B cell (primary cell): ENCODE results near the gene ISG15. TPM values are rescaled to one million over a fixed set of nuclear protein-coding genes. Genes with fewer than 3 reads are reported as not detected.

ENCODE experiments used
- ATAC-seq: fragments of 200-7000 bp; cut with Tn5 transposase; one replicate; pipeline ENCODE4 v1.10.0; 2021; ENCODE audit warnings: low read depth, mild to moderate bottlenecking, moderate number of reproducible peaks, moderate library complexity
- CTCF ChIA-PET: fragments of 350-600 bp; sonication (Branson Sonifier 250); formaldehyde crosslinking; loops from one replicate; lab custom pipeline; 2021; ENCODE audit warnings: antibody characterized with exemption, inconsistent platforms; lab: Charles Lee
- POLR2A ChIA-PET: fragments of 350-600 bp; sonication (Branson Sonifier 250); formaldehyde crosslinking; loops from one replicate; lab custom pipeline; 2021; ENCODE audit warnings: antibody characterized with exemption; lab: Charles Lee
- DNase-seq: peaks from one replicate; pipeline ENCODE4 v3.0.0; 2013
- H2AFZ ChIP-seq: 2 replicates; pipeline ENCODE4 v1.6.1; 2012; ENCODE audit warnings: mild to moderate bottlenecking, low read depth, low read length; ENCODE audit not compliant: insufficient read depth, poor library complexity, severe bottlenecking
- H3K27ac ChIP-seq, 2 donors: 1 replicate in 1 of 2; 2 replicates in 1 of 2; pipeline ENCODE4 v1.5.1; 2012 to 2013; ENCODE audit warnings: low read length in 2 of 2, mild to moderate bottlenecking in 2 of 2, moderate library complexity in 1 of 2
- H3K27me3 ChIP-seq, 4 experiments: fragments of 200-600 bp in 1 of 4; sonication (generic) in 1 of 4; replicated peaks in 1 of 4; 1 replicate in 2 of 4; 2 replicates in 2 of 4; pipeline versions ENCODE4 v1.6.1 to v1.7.0; 2013 to 2016; ENCODE audit warnings: low read length in 3 of 4, mild to moderate bottlenecking in 2 of 4, mixed read lengths in 1 of 4, moderate library complexity in 1 of 4; ENCODE audit not compliant: insufficient read depth in 4 of 4, control insufficient read depth in 3 of 4; ENCODE audit errors: control extremely low read depth in 1 of 4
- H3K36me3 ChIP-seq, 2 experiments: replicated peaks in 1 of 2; 1 replicate in 1 of 2; 2 replicates in 1 of 2; pipeline versions ENCODE4 v1.6.1 to v1.7.1; 2013; ENCODE audit warnings: low read length in 1 of 2; ENCODE audit not compliant: insufficient read depth in 2 of 2, control insufficient read depth in 1 of 2; ENCODE audit errors: control extremely low read depth in 1 of 2, extremely low read depth in 1 of 2
- H3K4me1 ChIP-seq, 2 donors: fragments of 200-600 bp in 1 of 2; sonication (generic) in 1 of 2; 1 replicate in 1 of 2; 2 replicates in 1 of 2; pipeline versions ENCODE4 v1.5.1 to v1.6.1; 2013 to 2017; ENCODE audit warnings: low read length in 2 of 2; ENCODE audit not compliant: control insufficient read depth in 2 of 2, insufficient read depth in 2 of 2
- H3K4me2 ChIP-seq: replicated peaks from 2 replicates; pipeline ENCODE3; 2012; ENCODE audit warnings: mild to moderate bottlenecking, low read depth, low read length; ENCODE audit not compliant: poor library complexity, severe bottlenecking
- H3K4me3 ChIP-seq, 5 experiments: fragments of 200-600 bp in 1 of 5; sonication (generic) in 1 of 5; 1 replicate in 3 of 5; 2 replicates in 2 of 5; pipeline versions ENCODE4 v1.5.1 to v1.7.0; 2011 to 2016; ENCODE audit warnings: low read length in 4 of 5, mild to moderate bottlenecking in 4 of 5, low read depth in 2 of 5, control low read depth in 1 of 5, moderate library complexity in 1 of 5; ENCODE audit not compliant: insufficient read depth in 1 of 5; ENCODE audit errors: control extremely low read depth in 1 of 5, extremely low read depth in 1 of 5
- H3K79me2 ChIP-seq: fragments of 200-600 bp; sonication (generic); one replicate; pipeline ENCODE4 v1.6.0; 2016; ENCODE audit warnings: low read length; ENCODE audit not compliant: control insufficient read depth, insufficient read depth
- H3K9ac ChIP-seq: fragments of 200-600 bp; sonication (generic); 2 replicates; pipeline ENCODE4 v1.6.1; 2017; ENCODE audit warnings: mild to moderate bottlenecking, low read length, moderate library complexity
- H3K9me3 ChIP-seq, 3 donors: one replicate each; pipeline versions ENCODE4 v1.6.1 to v1.7.1; 2013; ENCODE audit warnings: low read length in 2 of 3; ENCODE audit not compliant: control insufficient read depth in 2 of 3, insufficient read depth in 1 of 3; ENCODE audit errors: control extremely low read depth in 1 of 3
- H4K20me1 ChIP-seq: 2 replicates; pipeline ENCODE4 v1.6.0; 2012; ENCODE audit warnings: mild to moderate bottlenecking, low read length; ENCODE audit not compliant: insufficient read depth, control insufficient read depth, poor library complexity, severe bottlenecking
- H3K27ac Mint-ChIP-seq: one replicate; pipeline ENCODE4 v1.8.0; 2021; ENCODE audit warnings: mixed read lengths
- H3K27me3 Mint-ChIP-seq: one replicate; pipeline ENCODE4 v1.8.0; 2021; ENCODE audit warnings: mixed read lengths
- H3K4me1 Mint-ChIP-seq: one replicate; pipeline ENCODE4 v1.8.0; 2021; ENCODE audit warnings: mixed read lengths
- H3K4me3 Mint-ChIP-seq: one replicate; pipeline ENCODE4 v1.8.0; 2021; ENCODE audit warnings: mixed read lengths
- H3K9me3 Mint-ChIP-seq: one replicate; pipeline ENCODE4 v1.8.0; 2022; ENCODE audit warnings: mixed read lengths; ENCODE audit not compliant: insufficient read depth
- EZH2 ChIP-seq: IDR thresholded peaks from 2 replicates; pipeline ENCODE4 v1.6.1; 2012; ENCODE audit warnings: borderline replicate concordance, low read depth, mild to moderate bottlenecking, moderate library complexity, low read length; ENCODE audit not compliant: insufficient read depth, poor library complexity, severe bottlenecking
- WGBS: methylation state at CpG from one replicate; pipeline ENCODE4 v1.1.5; 2013; ENCODE audit warnings: missing lambda C conversion rate; ENCODE audit not compliant: insufficient coverage; 5-methylcytosine and 5-hydroxymethylcytosine counted together
- intact Hi-C: fragments of 100-400 bp; cut with micrococcal nuclease; formaldehyde crosslinking; loops from one replicate; pipeline ENCODE4 v1.10.0; 2022
- polyA plus RNA-seq: library from polyadenylated mRNA; depleted of rRNA; stranded (reverse); fragments of >200 nt; gene quantifications from 2 replicates; pipeline ENCODE4 v1.2.3, GENCODE V29; 2012
- total RNA-seq, 2 donors: library from RNA; stranded (reverse); fragments of 120-200 nt in 1 of 2; gene quantifications; 1 replicate in 1 of 2; 2 replicates in 1 of 2; pipeline versions ENCODE4 v1.2.3 to v1.2.4, GENCODE V29; 2013 to 2022

Gene ISG15
- total and polyA plus RNA-seq, 2 donors (not counting 1 experiment from before 2014, with no cell fraction given), result 28.3 to 91.4 TPM

- ChIA-PET POLR2A (no interaction called here), CTCF (no interaction called here)
- Histone ChIP-seq H4K20me1 (no peaks in the 10 kb centered on the region), H3K9ac (no peak overlapping the region), H3K79me2 (no peaks in the 10 kb centered on the region), H3K4me3 (no peak overlapping the region), H3K27ac (no peak overlapping the region), H3K9me3 (peaks cover 0 to 14% (median 0%) of the 10 kb centered on the region in 3 donors), H3K4me2 (no peak overlapping the region), H3K4me1 (peaks cover 17 to 20% of the 10 kb centered on the region in 2 donors), H3K36me3 (no peaks in the 10 kb centered on the region), H3K27me3 (peaks cover 0 to 76% (median 21%) of the 10 kb centered on the region in 4 experiments), H2AFZ (no peak overlapping the region)
- H3K27me3 Mint-ChIP-seq, result peaks cover 31% of the 10 kb centered on the region
- no peak for TF ChIP-seq EZH2
- H3K27ac Mint-ChIP-seq, result peak overlapping the region; percentile 10
- no peak overlapping the region for H3K4me3 Mint-ChIP-seq
- ATAC-seq, result no peak
- H3K4me1 Mint-ChIP-seq, result peaks cover 11% of the 10 kb centered on the region
- DNase-seq, result no peak
- intact Hi-C loops, result no loop called here
- 58% methylated on average over 29 of the region's 42 CpGs for WGBS
- H3K9me3 Mint-ChIP-seq, result no peaks in the 10 kb centered on the region
Measured at GRCh38 chr1:970973-971730, 42.1 kb upstream of the ISG15 start.

- no peaks in the 10 kb centered on the region for H4K20me1 ChIP-seq
- H3K36me3 ChIP-seq, result no peaks in the 10 kb centered on the region
- peaks cover 0 to 79% (median 22%) of the 10 kb centered on the region in 4 experiments for H3K27me3 ChIP-seq
- H3K4me1 ChIP-seq, result peaks cover 16 to 18% of the 10 kb centered on the region in 2 donors
- Mint-ChIP-seq H3K4me3 (no peak overlapping the region), H3K27ac (peak overlapping the region; percentile 10), H3K4me1 (peaks cover 9% of the 10 kb centered on the region), H3K9me3 (no peaks in the 10 kb centered on the region), H3K27me3 (peaks cover 31% of the 10 kb centered on the region)
- H3K27ac ChIP-seq, result no peak overlapping the region
- no peak overlapping the region for H2AFZ ChIP-seq
- H3K79me2 ChIP-seq, result no peaks in the 10 kb centered on the region
- ChIA-PET CTCF (no interaction called here), POLR2A (no interaction called here)
- TF ChIP-seq EZH2, result no peak
- H3K9me3 ChIP-seq, result peaks cover 0 to 14% (median 0%) of the 10 kb centered on the region in 3 donors
- ATAC-seq (no peak), DNase-seq (no peak)
- intact Hi-C loops, result no loop called here
- no peak overlapping the region for H3K9ac ChIP-seq
- no peak overlapping the region for H3K4me2 ChIP-seq
- 85% methylated on average over 31 of the region's 34 CpGs for WGBS
- no peak overlapping the region for H3K4me3 ChIP-seq
Measured at GRCh38 chr1:971751-972506, 41.4 kb upstream of the ISG15 start.
